KOPT-K1 (cell line): ENCODE data around the gene PIP5K1C.

Experiments
- H3K27ac ChIP-seq: fragments of 200-600 bp; sonication (generic); 2 replicates; pipeline ENCODE4 v1.5.1; 2016; ENCODE audit warnings: antibody characterized with exemption, mild to moderate bottlenecking, low read depth, low read length; ENCODE audit not compliant: poor library complexity, severe bottlenecking
- H3K36me3 ChIP-seq: fragments of 200-600 bp; sonication (generic); 2 replicates; pipeline ENCODE4 v1.5.1; 2017; ENCODE audit warnings: antibody characterized with exemption, mild to moderate bottlenecking, low read length, moderate library complexity; ENCODE audit not compliant: insufficient read depth
- H3K9me3 ChIP-seq: fragments of 200-600 bp; sonication (generic); 2 replicates; pipeline ENCODE4 v1.5.1; 2017; ENCODE audit warnings: antibody characterized with exemption, low read length, mild to moderate bottlenecking; ENCODE audit not compliant: insufficient read depth, poor library complexity, severe bottlenecking

The PIP5K1C gene

GRCh38 chr19:3606690-3607289, 93.5 kb downstream of the PIP5K1C start, which contains the start of gene TBXA2R:
TBXA2R (minus strand) TSS chr19:3606875; CDS start chr19:3600634, 6,241 bp downstream.
- no peaks in the 10 kb centered on the region for H3K9me3 ChIP-seq
- no peak within 1 kb of the TSS for H3K27ac ChIP-seq

GRCh38 chr19:3606174-3606689, 94.0 kb downstream of the PIP5K1C start:
- H3K27ac ChIP-seq, result no peak overlapping the region
- H3K36me3 ChIP-seq, result peaks cover 15% of the 10 kb centered on the region; the same call in 1 of the 2 replicates
- H3K9me3 ChIP-seq, result no peaks in the 10 kb centered on the region

More at GRCh38 chr19:3606690-3607289, 93.5 kb downstream of the PIP5K1C start, which contains the start of gene TBXA2R:
- H3K36me3 ChIP-seq, result peaks cover 20% of the 10 kb centered on the region; the same call in 1 of the 2 replicates

- Histone ChIP-seq H3K27ac (no peak overlapping the region), H3K9me3 (no peaks in the 10 kb centered on the region), H3K36me3 (peaks cover 10% of the 10 kb centered on the region; the same call in 1 of the 2 replicates)
These were observed 94.5 kb downstream of the PIP5K1C start for GRCh38 chr19:3605770-3606169.

- Histone ChIP-seq H3K9me3 (no peaks in the 10 kb centered on the region), H3K36me3 (peaks cover 6% of the 10 kb centered on the region; the same call in 1 of the 2 replicates), H3K27ac (no peak overlapping the region)
These were observed 94.9 kb downstream of the PIP5K1C start for GRCh38 chr19:3605361-3605760.

- H3K27ac ChIP-seq, result no peak overlapping the region
- H3K9me3 ChIP-seq, result no peaks in the 10 kb centered on the region
- H3K36me3 ChIP-seq, result peaks cover 2% of the 10 kb centered on the region; the same call in 1 of the 2 replicates
These were observed 95.3 kb downstream of the PIP5K1C start for GRCh38 chr19:3604987-3605343.

- Histone ChIP-seq H3K27ac (no peak overlapping the region), H3K9me3 (no peaks in the 10 kb centered on the region), H3K36me3 (no peaks in the 10 kb centered on the region)
These were observed 95.9 kb downstream of the PIP5K1C start for GRCh38 chr19:3604227-3604986.

- H3K27ac ChIP-seq, result no peak overlapping the region
- H3K9me3 ChIP-seq, result no peaks in the 10 kb centered on the region
- H3K36me3 ChIP-seq, result no peaks in the 10 kb centered on the region
These were observed 97.0 kb downstream of the PIP5K1C start for GRCh38 chr19:3603121-3603811.

GRCh38 chr19:3601021-3601420, 99.2 kb downstream of the PIP5K1C start:
- H3K9me3 ChIP-seq, result no peaks in the 10 kb centered on the region
- H3K27ac ChIP-seq, result no peak overlapping the region
- H3K36me3 ChIP-seq, result no peaks in the 10 kb centered on the region

GRCh38 chr19:3599776-3600187, 100.5 kb downstream of the PIP5K1C start:
- H3K27ac ChIP-seq, result no peak overlapping the region
- no peaks in the 10 kb centered on the region for H3K36me3 ChIP-seq
- H3K9me3 ChIP-seq, result no peaks in the 10 kb centered on the region

GRCh38 chr19:3595521-3596061, 104.7 kb downstream of the PIP5K1C start:
- Histone ChIP-seq H3K36me3 (no peaks in the 10 kb centered on the region), H3K9me3 (peaks cover 14% of the 10 kb centered on the region), H3K27ac (no peak overlapping the region)

GRCh38 chr19:3593156-3593555, 107.1 kb downstream of the PIP5K1C start:
- no peaks in the 10 kb centered on the region for H3K36me3 ChIP-seq
- H3K27ac ChIP-seq, result no peak overlapping the region

GRCh38 chr19:3591876-3592613, 108.2 kb downstream of the PIP5K1C start:
- Histone ChIP-seq H3K9me3 (peaks cover 20% of the 10 kb centered on the region), H3K36me3 (no peaks in the 10 kb centered on the region), H3K27ac (no peak overlapping the region)

More at GRCh38 chr19:3593156-3593555, 107.1 kb downstream of the PIP5K1C start:
- H3K9me3 ChIP-seq, result peaks cover 20% of the 10 kb centered on the region

GRCh38 chr19:3590991-3591659, 109.1 kb downstream of the PIP5K1C start:
- Histone ChIP-seq H3K9me3 (peaks cover 20% of the 10 kb centered on the region), H3K36me3 (no peaks in the 10 kb centered on the region)

GRCh38 chr19:3589949-3590348, 110.3 kb downstream of the PIP5K1C start:
- H3K9me3 ChIP-seq, result peaks cover 20% of the 10 kb centered on the region
- H3K27ac ChIP-seq, result no peak overlapping the region
- H3K36me3 ChIP-seq, result no peaks in the 10 kb centered on the region

More at GRCh38 chr19:3590991-3591659, 109.1 kb downstream of the PIP5K1C start:
- H3K27ac ChIP-seq, result no peak overlapping the region
